GM10847 (cell line): ENCODE data around the gene TMEM59.

Source experiments
- POLR2A ChIP-seq: IDR thresholded peaks from 2 replicates; pipeline ENCODE4 v1.6.1; 2011; ENCODE audit not compliant: insufficient read length; ENCODE audit errors: extremely low read depth

The TMEM59 gene

GRCh38 chr1:54017979-54018378 is 35.0 kb downstream of the TMEM59 start, which contains the start of gene LDLRAD1:
Gene LDLRAD1 (minus strand): TSS chr1:54018186. CDS start chr1:54018112, 74 bp downstream.
- TF ChIP-seq POLR2A = no peak

- no peak for TF ChIP-seq POLR2A
These were observed 36.4 kb downstream of the TMEM59 start for GRCh38 chr1:54016343-54017282.

GRCh38 chr1:54014009-54014629 is 38.9 kb downstream of the TMEM59 start:
- TF ChIP-seq POLR2A = no peak

- no peak for TF ChIP-seq POLR2A
These were observed 39.5 kb downstream of the TMEM59 start for GRCh38 chr1:54013393-54014008.

GRCh38 chr1:54012863-54013262 is 40.1 kb downstream of the TMEM59 start:
- no peak for TF ChIP-seq POLR2A

DNA sequence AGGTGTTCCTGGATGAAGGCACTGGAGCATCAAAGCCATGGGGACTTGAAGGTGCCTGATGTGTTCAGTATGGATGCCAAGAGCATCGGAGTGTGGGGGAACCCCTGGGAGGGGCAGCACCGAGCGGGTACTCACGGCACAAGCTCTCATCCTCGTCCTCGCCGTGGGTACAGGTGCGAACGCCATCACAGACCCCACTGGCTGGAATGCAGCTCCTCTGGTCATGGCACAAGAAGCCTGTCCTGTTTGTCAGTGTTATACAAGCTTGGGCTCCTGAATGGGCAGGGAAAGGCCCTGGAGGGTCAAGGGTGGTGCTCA is 41.0 kb downstream of the TMEM59 start:
- no peak for TF ChIP-seq POLR2A

- no peak for TF ChIP-seq POLR2A
These were observed 41.5 kb downstream of the TMEM59 start for GRCh38 chr1:54011316-54012007.

DNA sequence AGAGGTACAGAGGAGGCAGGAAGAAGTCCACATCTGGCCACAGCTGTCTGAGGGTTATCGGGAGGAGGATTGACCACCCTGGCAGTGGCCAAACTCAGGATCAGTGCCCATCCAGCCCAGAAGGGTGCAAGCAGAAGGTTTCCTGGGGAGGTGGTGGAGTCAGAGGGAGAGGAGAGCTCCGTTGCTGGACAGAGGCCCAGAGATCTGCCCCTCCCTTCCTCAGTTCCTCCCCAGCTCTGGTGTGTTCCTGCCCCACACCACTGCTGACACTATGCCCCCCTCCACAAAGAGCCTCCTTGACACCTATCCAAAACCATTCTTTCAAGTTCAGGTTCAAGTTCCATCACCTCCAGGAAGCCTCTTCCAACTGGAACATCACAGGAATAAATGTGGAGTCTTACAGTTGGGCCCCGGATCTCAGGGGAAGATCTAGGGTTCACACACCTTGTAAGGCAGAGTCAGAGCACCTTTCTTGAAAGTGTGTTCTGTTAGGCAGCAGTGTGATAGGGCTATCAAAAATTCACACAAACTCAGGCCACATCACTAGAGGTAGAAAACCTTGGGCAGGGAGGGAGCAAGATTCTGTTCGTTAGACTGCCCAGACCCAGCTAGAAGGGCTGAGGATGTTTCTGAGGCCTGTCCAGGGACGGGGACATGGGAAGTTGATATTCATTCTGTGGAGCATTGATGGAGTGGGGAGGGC is 42.4 kb downstream of the TMEM59 start:
- no peak for TF ChIP-seq POLR2A

GRCh38 chr1:54009406-54009805 is 43.6 kb downstream of the TMEM59 start:
- no peak for TF ChIP-seq POLR2A

DNA sequence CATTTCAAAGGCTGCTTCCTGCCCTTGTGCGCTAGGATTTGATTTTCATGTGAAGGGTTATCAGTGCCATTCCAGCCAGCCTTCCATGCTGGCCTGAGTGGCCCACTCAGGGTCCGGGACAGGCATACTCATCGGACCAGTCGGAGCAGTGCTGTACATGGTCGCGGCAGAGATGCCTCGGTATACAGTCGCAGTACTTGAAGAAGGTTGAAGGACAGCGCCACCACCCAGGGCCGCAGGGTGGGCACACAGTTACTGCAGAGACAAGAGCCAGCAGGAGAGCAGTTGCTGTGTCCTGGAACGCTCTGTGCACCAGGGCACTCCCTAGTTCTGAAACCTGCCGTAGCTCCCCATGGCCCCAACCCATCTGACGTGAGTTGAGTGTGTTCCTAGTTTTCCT is 44.1 kb downstream of the TMEM59 start:
- TF ChIP-seq POLR2A = no peak

DNA sequence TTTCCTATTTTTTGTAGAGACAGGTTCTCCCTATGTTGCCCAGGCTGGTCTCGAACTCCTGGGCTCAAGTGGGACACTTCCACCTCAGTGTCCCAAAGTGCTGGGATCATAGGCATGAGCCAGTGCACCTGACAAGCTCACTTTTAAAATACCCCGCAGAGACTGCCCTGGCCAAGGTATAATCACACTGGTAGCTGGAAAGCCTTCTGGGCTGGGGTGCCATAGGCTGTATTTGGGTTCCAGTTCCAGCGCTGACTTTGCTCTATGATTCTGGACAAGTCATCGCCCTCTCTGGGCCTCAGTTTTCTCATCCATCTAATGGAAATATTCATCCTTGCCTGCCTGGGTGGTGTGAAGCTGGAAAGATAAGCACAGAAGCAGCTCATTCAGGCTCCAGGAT is 45.4 kb downstream of the TMEM59 start:
- TF ChIP-seq POLR2A = no peak

DNA sequence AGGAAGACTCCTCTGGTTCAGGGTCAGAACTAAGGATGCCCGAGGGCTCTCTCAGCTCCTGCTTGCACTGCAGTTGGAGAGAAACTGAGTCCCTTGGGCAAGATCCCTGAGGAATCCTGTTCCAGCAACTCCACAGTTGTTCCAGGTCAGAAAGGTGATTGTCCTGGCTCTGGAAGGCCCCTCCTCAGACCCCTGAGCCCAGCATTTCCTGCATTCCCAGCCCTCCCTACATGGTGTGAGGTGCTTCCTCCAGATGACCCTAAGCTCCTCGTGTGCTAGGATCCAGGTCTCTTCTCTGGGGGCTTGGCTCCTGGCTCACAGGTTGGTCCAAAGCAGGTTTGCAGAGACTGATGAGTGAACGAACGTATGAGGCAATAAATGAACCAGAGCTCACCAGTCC is 46.5 kb downstream of the TMEM59 start:
- no peak for TF ChIP-seq POLR2A

GRCh38 chr1:54004481-54005049 is 48.4 kb downstream of the TMEM59 start:
- TF ChIP-seq POLR2A = no peak

DNA sequence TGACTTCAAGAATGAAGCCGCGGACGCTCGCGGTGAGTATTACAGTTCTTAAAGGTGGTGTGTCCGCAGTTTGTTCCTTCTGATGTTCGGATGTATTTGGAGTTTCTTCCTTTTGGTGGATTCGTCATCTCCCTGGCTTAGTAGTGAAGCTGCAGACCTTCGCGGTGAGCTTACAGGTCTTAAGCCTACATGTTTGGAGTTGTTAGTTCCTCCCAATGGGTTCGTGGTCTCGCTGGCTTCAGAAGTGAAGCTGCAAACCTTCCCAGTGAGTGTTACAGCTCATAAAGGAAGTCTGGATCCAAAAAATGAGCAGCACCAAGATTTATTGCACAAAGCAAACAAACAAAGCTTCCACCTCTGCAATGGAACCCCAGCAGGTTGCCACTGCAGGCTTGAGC is 49.8 kb downstream of the TMEM59 start:
- TF ChIP-seq POLR2A = no peak
